GM21447 (cell line): ENCODE results near the gene TRIM23.
A peak's percentile ranks its signal among the peaks of the same experiment; 100 is the strongest.

Source experiments
- ATAC-seq: cut with Tn5 transposase; IDR thresholded peaks from one replicate; pipeline ENCODE4 v1.9.1; 2021; ENCODE audit not compliant: unreplicated experiment

The TRIM23 gene

DNA sequence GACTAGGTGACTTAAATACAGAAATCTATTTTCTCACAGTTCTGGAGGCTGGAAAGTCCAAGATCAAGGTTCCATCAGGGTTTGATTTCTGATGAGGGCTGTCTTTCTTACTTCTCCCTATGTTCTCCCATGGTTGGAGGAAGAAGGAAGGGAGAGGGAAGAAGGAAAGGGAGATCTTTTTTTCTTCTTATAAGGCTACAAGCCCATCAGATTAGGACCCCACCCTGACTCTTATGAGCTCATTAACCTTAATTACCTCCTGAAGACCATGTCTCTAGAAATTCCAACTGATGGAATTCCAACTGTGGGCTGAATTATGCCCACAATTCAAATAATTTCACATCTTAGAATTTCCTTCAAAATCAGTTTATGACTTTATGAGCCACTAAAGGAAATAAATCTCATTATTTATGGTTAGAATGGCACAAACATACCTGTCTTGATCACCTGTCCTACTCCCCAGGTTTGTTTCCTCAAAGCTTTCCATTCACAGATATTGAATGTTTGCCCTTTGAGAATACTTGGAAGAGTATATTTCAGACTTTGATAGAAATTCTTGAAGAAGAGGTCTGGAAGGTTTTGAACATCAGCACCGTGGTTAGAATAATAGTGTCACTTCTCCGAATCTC lies 53.4 kb downstream of the TRIM23 start:
- no peak for ATAC-seq

DNA sequence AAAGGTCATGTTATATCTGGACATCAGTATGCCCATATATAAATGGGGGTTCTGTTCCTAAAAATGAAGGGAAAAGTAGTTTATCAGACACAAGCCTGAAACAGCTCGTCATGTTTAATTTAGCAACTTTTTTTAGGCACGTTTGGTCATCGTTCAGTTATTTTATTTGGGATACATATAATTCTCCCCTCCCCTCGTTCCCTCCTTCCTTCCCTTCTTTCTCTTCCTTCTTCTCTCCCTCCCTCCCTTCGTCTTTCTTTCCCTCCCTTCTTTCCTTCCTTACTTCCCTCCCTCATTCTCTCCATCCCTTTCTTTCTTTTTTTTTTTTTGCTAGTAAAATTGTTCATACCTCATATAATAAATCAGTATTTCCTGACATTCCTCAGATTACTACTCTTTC lies 57.6 kb downstream of the TRIM23 start:
- ATAC-seq = no peak

DNA sequence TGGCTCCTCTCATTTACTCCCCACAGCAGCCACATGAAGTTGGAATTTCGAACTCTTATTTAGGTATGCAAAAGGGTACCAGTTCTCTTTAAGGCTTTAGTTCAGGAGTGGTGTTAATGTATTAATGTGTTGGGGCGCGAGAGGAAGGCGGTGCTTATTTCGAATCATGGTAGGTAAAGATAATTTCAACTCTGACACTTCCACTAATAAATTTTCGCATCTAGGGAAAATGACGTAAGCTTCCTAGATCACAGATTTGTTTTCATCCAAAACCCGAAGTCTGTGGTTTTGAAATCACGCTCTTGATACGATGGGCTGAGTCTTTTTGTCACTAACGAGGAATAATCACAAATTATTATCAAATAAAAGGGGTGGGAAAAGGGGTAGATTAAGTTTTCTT lies 60.4 kb downstream of the TRIM23 start:
- ATAC-seq = no peak

DNA sequence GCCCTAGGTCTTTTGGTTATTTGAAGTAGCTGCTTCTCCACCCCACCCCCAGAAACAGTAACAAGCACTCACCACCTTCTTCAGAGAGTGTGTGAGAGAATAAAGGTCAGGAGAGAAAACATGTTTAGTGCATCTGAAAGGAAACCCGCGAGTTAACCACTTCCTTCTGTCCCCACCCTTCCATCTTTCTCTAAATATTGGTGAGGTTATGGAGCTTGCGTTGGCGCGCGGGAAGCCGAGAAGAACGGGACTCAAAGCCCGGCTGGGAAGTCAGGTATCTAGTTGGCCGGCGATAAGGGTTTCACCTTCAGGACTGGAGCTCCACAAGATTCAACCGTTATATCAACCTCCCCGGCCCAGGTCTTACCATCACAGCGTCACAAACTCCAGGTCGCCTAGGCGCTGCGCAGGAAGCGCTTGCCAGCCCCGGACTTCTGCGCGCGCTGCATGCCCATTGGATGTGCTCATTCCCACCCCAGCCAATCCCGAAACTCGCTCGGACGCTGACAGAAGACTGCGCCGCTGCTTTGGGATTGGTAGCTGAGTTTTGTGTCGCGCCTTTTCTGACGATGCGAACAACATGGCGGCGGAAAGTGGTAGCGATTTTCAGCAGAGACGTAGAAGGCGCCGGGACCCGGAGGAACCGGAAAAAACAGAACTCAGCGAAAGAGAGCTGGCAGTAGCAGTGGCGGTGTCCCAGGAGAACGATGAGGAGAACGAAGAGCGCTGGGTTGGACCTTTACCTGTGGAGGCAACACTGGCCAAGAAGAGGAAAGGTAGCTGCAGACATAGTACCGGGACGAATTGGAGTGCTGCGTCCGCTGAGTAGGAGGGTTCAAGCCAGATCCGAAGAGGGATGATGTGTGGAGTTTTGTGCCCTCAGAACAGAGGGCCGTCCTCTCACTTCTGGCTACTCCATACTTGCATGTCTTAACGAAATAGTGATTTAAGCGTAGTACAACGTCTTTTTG lies 61.1 kb downstream of the TRIM23 start, which contains the start of the genes CENPK and PPWD1:
Gene CENPK, minus strand, starts transcription at position 438 of the 971 bp plus-strand sequence. CDS start 8,261 bp downstream, outside the sequence.
Gene PPWD1, plus strand, starts transcription at position 566 of the 971 bp plus-strand sequence. Its CDS starts 15 bp downstream, at position 581.
- ATAC-seq = peak; percentile 99

DNA sequence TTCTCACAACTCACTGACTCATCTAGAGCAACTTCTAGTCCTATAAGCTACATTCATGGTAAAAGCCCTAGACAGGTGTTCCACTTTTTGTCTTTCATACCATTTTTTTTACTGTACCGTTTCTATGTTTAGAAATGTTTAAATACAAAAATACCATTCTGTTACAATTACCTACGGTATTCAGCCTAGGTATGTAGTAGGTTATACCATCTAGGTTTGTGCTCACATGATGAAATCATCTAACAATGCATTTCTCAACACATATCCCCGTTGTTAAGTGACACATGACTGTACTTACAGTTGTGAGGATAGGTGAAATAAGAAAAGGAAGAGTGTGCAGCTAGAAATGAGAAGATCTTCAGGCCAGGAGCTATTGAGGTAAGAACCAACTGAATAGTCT lies 67.4 kb downstream of the TRIM23 start:
- ATAC-seq = no peak

DNA sequence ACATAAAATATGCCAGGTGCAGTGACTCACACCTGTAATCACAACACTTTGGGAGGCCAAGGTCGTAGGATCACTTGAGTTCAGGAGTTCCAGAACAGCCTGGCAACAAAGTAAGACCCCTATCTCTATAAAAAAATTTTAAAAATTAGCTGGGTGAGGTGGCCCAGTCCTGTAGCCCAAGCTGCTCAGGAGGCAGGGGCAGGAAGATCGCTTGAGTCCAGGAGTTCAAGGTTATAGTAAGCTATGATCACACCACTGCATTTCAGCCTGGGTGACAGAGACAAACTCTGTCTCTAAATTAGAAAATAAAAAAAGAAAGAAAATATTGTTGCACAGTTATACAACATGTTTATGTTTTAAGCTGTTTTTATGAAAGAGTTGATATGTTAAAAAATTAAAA lies 68.0 kb downstream of the TRIM23 start:
- ATAC-seq = no peak

DNA sequence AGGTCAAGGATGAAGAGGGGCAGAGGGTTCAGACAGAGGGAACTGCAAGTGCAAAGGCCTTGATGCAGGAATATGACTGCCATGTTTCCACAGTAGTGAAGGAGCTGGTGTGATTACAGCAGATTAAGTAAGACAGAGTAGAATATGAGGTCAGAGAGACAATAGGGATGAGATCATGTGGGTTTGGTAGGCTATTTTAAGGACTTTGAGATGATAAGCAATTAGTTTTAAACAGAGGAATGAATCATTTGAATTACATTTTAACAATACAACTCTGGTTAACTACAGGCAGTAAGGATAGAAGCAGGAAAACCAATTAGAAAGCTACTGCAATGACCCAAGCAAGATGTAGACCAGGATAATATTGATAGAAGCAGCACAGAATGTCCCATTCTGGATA lies 68.8 kb downstream of the TRIM23 start:
- ATAC-seq = no peak

DNA sequence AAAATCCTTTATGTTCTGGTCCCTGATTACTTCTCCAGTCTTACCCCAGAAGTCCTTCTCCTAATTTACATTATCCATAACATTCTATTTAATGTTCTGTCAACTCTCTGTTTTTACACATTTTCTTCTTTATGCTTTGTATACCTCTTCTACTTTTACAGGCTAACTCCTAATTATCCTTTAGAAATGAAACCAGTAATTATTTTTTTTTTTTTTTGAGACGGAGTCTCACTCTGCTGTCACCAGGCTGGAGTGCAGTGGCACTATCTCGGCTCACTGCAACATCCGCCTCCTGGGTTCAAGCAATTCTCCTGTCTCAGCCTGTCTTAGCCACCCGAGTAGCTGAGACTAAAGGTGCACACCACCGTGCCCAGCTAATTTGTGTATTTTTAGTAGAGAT lies 70.2 kb downstream of the TRIM23 start:
- no peak for ATAC-seq

DNA sequence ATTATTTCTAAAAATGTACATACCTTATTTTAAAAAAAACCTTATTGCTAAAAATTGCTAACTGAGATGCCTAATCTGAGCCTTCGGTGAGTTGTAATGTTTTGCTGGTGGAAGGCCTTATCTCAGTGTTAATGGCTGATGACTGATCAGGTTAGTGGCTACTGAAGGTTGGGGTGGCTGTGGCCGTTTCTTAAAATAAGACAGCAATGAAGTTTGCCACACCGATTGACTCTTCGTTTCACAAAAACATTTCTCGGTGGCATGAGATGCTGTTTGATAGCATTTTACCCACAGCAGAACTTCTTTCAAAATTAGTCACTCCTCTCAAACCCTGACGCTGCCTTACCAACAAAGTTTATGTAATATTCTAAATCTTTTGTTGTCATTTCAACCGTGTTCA lies 75.9 kb downstream of the TRIM23 start:
- no peak for ATAC-seq

DNA sequence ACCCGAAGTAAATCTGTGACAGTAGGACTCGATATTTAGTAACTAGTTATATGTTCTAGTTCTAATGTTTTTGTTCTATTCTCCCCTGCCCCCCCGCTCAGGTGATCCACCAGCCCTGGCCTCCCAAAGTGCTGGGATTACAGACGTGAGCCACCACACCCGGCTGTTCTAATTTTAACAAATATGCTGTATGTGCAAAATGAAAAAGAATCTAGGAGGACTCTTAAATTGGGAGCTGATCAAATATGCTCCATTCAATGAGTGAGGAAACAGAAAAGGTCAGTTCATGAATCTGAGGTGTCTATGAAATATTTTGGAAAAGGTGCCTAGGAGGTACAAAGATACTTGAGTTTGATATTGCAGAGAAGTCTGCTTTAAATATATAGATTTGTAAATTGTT lies 78.0 kb downstream of the TRIM23 start:
- ATAC-seq = no peak

DNA sequence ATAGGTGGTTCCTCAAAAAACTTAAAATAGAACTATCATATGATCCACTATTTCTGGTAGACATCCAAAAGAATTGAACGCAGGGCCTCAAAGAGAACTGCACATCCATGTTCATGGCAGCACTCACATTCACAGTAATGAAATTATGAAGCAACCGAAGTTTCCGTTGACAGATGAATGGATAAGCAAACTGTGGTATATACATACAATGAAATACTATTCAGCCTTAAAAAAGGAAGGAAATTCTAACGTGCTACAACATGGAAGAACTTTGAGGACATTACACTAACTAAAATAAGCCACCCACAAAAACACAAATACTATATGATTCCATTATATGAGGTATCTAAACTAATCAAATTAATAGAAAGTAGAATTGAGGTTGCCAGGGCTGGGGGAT lies 79.7 kb downstream of the TRIM23 start:
- ATAC-seq = no peak

DNA sequence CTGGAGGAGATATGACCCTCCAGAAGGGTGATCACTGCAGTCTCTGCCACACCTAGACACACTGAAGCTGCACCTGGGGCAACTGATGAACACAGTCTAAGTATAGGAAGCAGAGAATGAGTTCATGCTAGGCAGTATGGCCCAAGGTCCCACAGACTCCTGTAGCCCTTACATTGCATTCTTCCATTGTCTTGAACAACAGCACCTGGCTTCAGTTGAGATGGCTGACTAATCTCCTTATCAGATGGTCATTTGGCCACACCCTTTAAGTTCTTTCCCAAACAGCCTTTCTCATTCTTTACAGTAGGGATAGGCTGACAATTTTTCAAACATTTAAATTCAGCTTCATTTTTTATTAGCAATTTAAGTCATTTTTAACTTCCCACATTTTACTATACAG lies 84.3 kb downstream of the TRIM23 start:
- ATAC-seq = no peak
